SK-N-SH (cell line): ENCODE results near the gene SLCO1A2. TPM values are rescaled to one million over a fixed set of nuclear protein-coding genes. Genes with fewer than 3 reads are reported as not detected.

Experiments used
- CTCF ChIA-PET: fragments of 300-600, 350-600 bp; formaldehyde crosslinking; extraction: SDS; loops from one replicate; lab custom pipeline; 2021; lab: Yijun Ruan, JAX
- POLR2A ChIA-PET: fragments of 350-600 bp; sonication (Branson Sonifier 250); formaldehyde crosslinking; extraction: SDS; loops from one replicate; lab custom pipeline; 2020; ENCODE audit warnings: antibody characterized with exemption, inconsistent platforms; lab: Yijun Ruan, JAX
- DNase-seq: peaks from one replicate; pipeline ENCODE4 v3.0.0; 2012
- H2AFZ ChIP-seq: fragments of 200-600 bp; sonication (generic); 2 replicates; pipeline ENCODE4 v1.8.1; 2016; ENCODE audit warnings: antibody characterized with exemption, mild to moderate bottlenecking, low read depth
- H3F3A ChIP-seq: fragments of 200-600 bp; sonication (generic); replicated peaks from 2 replicates; pipeline ENCODE3; 2016; ENCODE audit warnings: antibody characterized with exemption, mild to moderate bottlenecking; ENCODE audit not compliant: insufficient read depth
- H3K27ac ChIP-seq, 2 experiments: fragments of 200-500 bp in 1 of 2; fragments of 200-600 bp in 1 of 2; sonication (Bioruptor generic) in 1 of 2; sonication (generic), shearing (Covaris generic) in 1 of 2; 2 replicates each; pipeline versions ENCODE4 v1.5.1 to v1.6.1; 2014 to 2016; ENCODE audit warnings: low read depth in 2 of 2, inconsistent platforms in 1 of 2, low read length in 1 of 2, mild to moderate bottlenecking in 1 of 2, mixed read lengths in 1 of 2
- H3K27me3 ChIP-seq: fragments of 200-600 bp; sonication (generic), shearing (Covaris generic); 2 replicates; pipeline ENCODE4 v1.6.1; 2016; ENCODE audit warnings: mixed run types; ENCODE audit not compliant: insufficient read depth
- H3K36me3 ChIP-seq, 2 experiments: fragments of 200-500 bp in 1 of 2; fragments of 200-600 bp in 1 of 2; sonication (Bioruptor generic) in 1 of 2; sonication (generic) in 1 of 2; replicated peaks in 1 of 2; 2 replicates each; pipeline versions ENCODE3 to v1.5.1; 2014 to 2016; ENCODE audit warnings: low read length in 1 of 2, mild to moderate bottlenecking in 1 of 2; ENCODE audit not compliant: insufficient read depth in 2 of 2, control insufficient read depth in 1 of 2
- H3K4me1 ChIP-seq, 2 experiments: fragments of 200-500 bp in 1 of 2; fragments of 200-600 bp in 1 of 2; sonication (Bioruptor generic) in 1 of 2; sonication (generic), shearing (Covaris generic) in 1 of 2; 2 replicates each; pipeline versions ENCODE4 v1.5.1 to v1.6.1; 2014 to 2016; ENCODE audit warnings: low read depth in 1 of 2, low read length in 1 of 2, mixed run types in 1 of 2; ENCODE audit not compliant: insufficient read depth in 2 of 2, control insufficient read depth in 1 of 2
- H3K4me2 ChIP-seq: fragments of 200-600 bp; sonication (generic), shearing (Covaris generic); 2 replicates; pipeline ENCODE4 v1.6.1; 2017; ENCODE audit warnings: mixed run types
- H3K4me3 ChIP-seq, 2 experiments: fragments of 200-500 bp in 1 of 2; fragments of 200-600 bp in 1 of 2; sonication (Bioruptor generic) in 1 of 2; sonication (generic), shearing (Covaris generic) in 1 of 2; 2 replicates each; pipeline versions ENCODE4 v1.5.1 to v1.8.1; 2014 to 2016; ENCODE audit warnings: low read depth in 2 of 2, inconsistent platforms in 1 of 2, low read length in 1 of 2, mild to moderate bottlenecking in 1 of 2, mixed read lengths in 1 of 2, moderate library complexity in 1 of 2
- H3K79me2 ChIP-seq: fragments of 200-600 bp; sonication (generic); 2 replicates; pipeline ENCODE4 v1.8.1; 2017; ENCODE audit warnings: mild to moderate bottlenecking; ENCODE audit not compliant: insufficient read depth
- H3K9ac ChIP-seq: fragments of 200-600 bp; sonication (generic); 2 replicates; pipeline ENCODE4 v1.6.1; 2017; ENCODE audit warnings: mixed run types
- H3K9me2 ChIP-seq: fragments of 200-600 bp; sonication (generic); 2 replicates; pipeline ENCODE4 v1.6.1; 2017; ENCODE audit warnings: mixed run types
- H3K9me3 ChIP-seq: fragments of 200-600 bp; sonication (generic); 2 replicates; pipeline ENCODE4 v1.6.1; 2017; ENCODE audit warnings: mixed run types, mild to moderate bottlenecking, moderate library complexity
- H4K20me1 ChIP-seq: fragments of 200-600 bp; sonication (generic); 2 replicates; pipeline ENCODE4 v1.6.1; 2017; ENCODE audit warnings: mild to moderate bottlenecking, mixed run types; ENCODE audit not compliant: insufficient read depth
- ELF1 ChIP-seq: IDR thresholded peaks from 2 replicates; pipeline ENCODE4 v1.4.0; 2012
- EP300 ChIP-seq, 2 experiments: IDR thresholded peaks; 2 replicates each; pipeline versions ENCODE4 v1.4.0 to v1.6.1; 2012; ENCODE audit warnings: borderline replicate concordance in 1 of 2, low read depth in 1 of 2, low read length in 1 of 2
- FOSL2 ChIP-seq: IDR thresholded peaks from 2 replicates; pipeline ENCODE4 v1.4.0; 2012; ENCODE audit warnings: low read depth, mild to moderate bottlenecking, moderate library complexity, borderline replicate concordance
- FOXM1 ChIP-seq: IDR thresholded peaks from 2 replicates; pipeline ENCODE4 v1.4.0; 2012; ENCODE audit warnings: low read depth, mild to moderate bottlenecking
- GABPA ChIP-seq: IDR thresholded peaks from 2 replicates; pipeline ENCODE4 v1.4.0; 2012; ENCODE audit warnings: low read depth, mild to moderate bottlenecking
- GATA2 ChIP-seq: sonication (generic); formaldehyde crosslinking; IDR thresholded peaks from 2 replicates; pipeline ENCODE4 v1.5.0; 2020; ENCODE audit warnings: mild to moderate bottlenecking, missing genetic modification reagents
- JUND ChIP-seq: IDR thresholded peaks from 2 replicates; pipeline ENCODE4 v1.4.0; 2012
- NRF1 ChIP-seq: IDR thresholded peaks from 2 replicates; pipeline ENCODE4 v1.6.1; 2012; ENCODE audit warnings: low read depth, mild to moderate bottlenecking, low read length
- POLR2AphosphoS5 ChIP-seq: IDR thresholded peaks from 2 replicates; pipeline ENCODE4 v1.6.1; 2012; ENCODE audit warnings: low read depth, low read length
- RAD21 ChIP-seq: IDR thresholded peaks from 2 replicates; pipeline ENCODE4 v1.6.1; 2012; ENCODE audit warnings: mild to moderate bottlenecking, low read length
- RFX5 ChIP-seq: IDR thresholded peaks from 2 replicates; pipeline ENCODE4 v1.6.1; 2012; ENCODE audit warnings: mild to moderate bottlenecking, improper control_type of control experiment, low read length
- TCF12 ChIP-seq: IDR thresholded peaks from 2 replicates; pipeline ENCODE4 v1.4.0; 2012
- USF1 ChIP-seq: IDR thresholded peaks from 2 replicates; pipeline ENCODE4 v1.4.0; 2012; ENCODE audit warnings: low read depth, borderline replicate concordance
- USF2 ChIP-seq: fragments of 150-350 bp; IDR thresholded peaks from 2 replicates; pipeline ENCODE4 v1.6.1; 2017; ENCODE audit warnings: antibody characterized with exemption, low read length, low read depth, borderline replicate concordance
- YY1 ChIP-seq: IDR thresholded peaks from 2 replicates; pipeline ENCODE4 v1.4.0; 2012; ENCODE audit warnings: low read depth, mild to moderate bottlenecking
- ZBTB33 ChIP-seq: IDR thresholded peaks from 2 replicates; pipeline ENCODE4 v1.4.0; 2012; ENCODE audit warnings: low read depth, borderline replicate concordance
- WGBS: methylation state at CpG from one replicate; pipeline ENCODE4 v1.1.6; 2017; ENCODE audit warnings: low lambda C conversion rate; 5-methylcytosine and 5-hydroxymethylcytosine counted together
- polyA plus RNA-seq, 3 experiments: library from polyadenylated mRNA; depleted of rRNA; stranded (reverse); fragments of >200 nt; gene quantifications; 2 replicates each; pipeline ENCODE4 v1.2.3, GENCODE V29; 2012

SLCO1A2 gene
- polyA plus RNA-seq, 1 of the 3 experiments (the other 2 are of a cell fraction), result under 0.01 TPM

GRCh38 chr12:21350975-21351374 is 16.3 kb upstream of the SLCO1A2 start (continued):
- TF ChIP-seq GATA2 (no peak), NRF1 (no peak), RAD21 (no peak), YY1 (no peak)
- TF ChIP-seq, all 33 proteins: peak for 0

- TF ChIP-seq TCF12, result no peak
- TF ChIP-seq EP300 (IDR thresholded peaks at IDR 0.05; ENCODE audit: borderline replicate concordance in 1 of 2, low read depth in 1 of 2, low read length in 1 of 2), result no peak
- TF ChIP-seq USF1, result no peak
- TF ChIP-seq RFX5, result no peak
- TF ChIP-seq GABPA, result no peak
- TF ChIP-seq ZBTB33, result no peak
- TF ChIP-seq POLR2AphosphoS5, result no peak
- no peak for TF ChIP-seq USF2
- no peak for TF ChIP-seq FOSL2
- no peak for TF ChIP-seq JUND
- no peak for TF ChIP-seq FOXM1
- TF ChIP-seq NRF1, result no peak
- TF ChIP-seq ELF1, result no peak
- no peak overlapping the region for H2AFZ ChIP-seq
- no peaks in the 10 kb centered on the region for H3K79me2 ChIP-seq
- POLR2A ChIA-PET, result no interaction called here
- H3K4me1 ChIP-seq, result no peaks in the 10 kb centered on the region
- H3F3A ChIP-seq, result no peaks in the 10 kb centered on the region
- no peak overlapping the region for H3K27ac ChIP-seq
- H4K20me1 ChIP-seq, result no peaks in the 10 kb centered on the region
- no peak overlapping the region for H3K9ac ChIP-seq
- DNase-seq, result no peak
- no peak overlapping the region for H3K4me3 ChIP-seq
- H3K4me2 ChIP-seq, result no peak overlapping the region
- CTCF ChIA-PET, result no interaction called here
- WGBS, result 10% methylated on average over 1 of the region's 1 CpG
- no peaks in the 10 kb centered on the region for H3K36me3 ChIP-seq
- no peaks in the 10 kb centered on the region for H3K9me3 ChIP-seq
- no peaks in the 10 kb centered on the region for H3K27me3 ChIP-seq
- no peaks in the 10 kb centered on the region for H3K9me2 ChIP-seq
These were observed 12.0 kb upstream of the SLCO1A2 start for GRCh38 chr12:21346542-21347205.
